ACC112 (cell line): Measurements from ENCODE around the gene ACSL6.

Experiments
- H2AFZ ChIP-seq: fragments of 200-600 bp; sonication (generic); one replicate; pipeline ENCODE4 v1.6.0; 2017; ENCODE audit warnings: antibody characterized with exemption, low read length; ENCODE audit not compliant: unreplicated experiment
- H3K27ac ChIP-seq: fragments of 200-600 bp; sonication (generic); 2 replicates; pipeline ENCODE4 v1.5.1; 2014; ENCODE audit warnings: low read depth, mild to moderate bottlenecking, antibody characterized with exemption, low read length, moderate library complexity
- H3K27me3 ChIP-seq: fragments of 200-600 bp; sonication (generic); 2 replicates; pipeline ENCODE4 v1.6.1; 2014; ENCODE audit warnings: mild to moderate bottlenecking, antibody characterized with exemption, low read length, moderate library complexity, mixed read lengths; ENCODE audit not compliant: insufficient read depth
- H3K36me3 ChIP-seq: fragments of 200-600 bp; sonication (generic); 2 replicates; pipeline ENCODE4 v1.6.1; 2016; ENCODE audit warnings: mild to moderate bottlenecking, antibody characterized with exemption, low read length, moderate library complexity, mixed read lengths; ENCODE audit not compliant: insufficient read depth
- H3K4me1 ChIP-seq: fragments of 200-600 bp; sonication (generic); one replicate; pipeline ENCODE4 v1.6.1; 2016; ENCODE audit warnings: low read length, mixed read lengths; ENCODE audit not compliant: insufficient read depth, unreplicated experiment, control insufficient read depth
- H3K4me3 ChIP-seq: fragments of 200-600 bp; sonication (generic); 2 replicates; pipeline ENCODE4 v1.5.1; 2014; ENCODE audit warnings: mild to moderate bottlenecking, low read depth, low read length
- H3K79me2 ChIP-seq: fragments of 200-600 bp; sonication (generic); one replicate; pipeline ENCODE4 v1.6.0; 2016; ENCODE audit warnings: low read length; ENCODE audit not compliant: control insufficient read depth, unreplicated experiment, insufficient read depth

The ACSL6 gene

DNA sequence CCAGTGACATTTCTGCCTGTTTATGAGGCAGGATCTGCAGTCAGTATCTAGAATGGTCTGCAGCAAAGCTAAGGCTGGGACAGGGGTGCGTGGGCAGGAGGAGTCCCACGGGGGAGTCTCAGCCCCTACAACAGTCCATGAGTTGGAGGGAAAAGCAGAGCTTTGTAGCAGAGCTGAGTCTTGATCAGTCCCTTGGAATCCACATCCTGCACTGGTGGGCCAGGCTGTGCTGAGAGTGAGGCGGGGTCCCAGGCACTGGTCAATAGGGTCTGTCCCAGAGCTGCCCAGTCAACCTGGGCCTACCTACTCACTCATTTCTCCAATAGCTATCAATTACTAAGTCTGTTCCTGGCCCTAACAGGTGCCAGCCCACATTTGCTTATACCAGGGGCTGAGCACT lies 5.9 kb downstream of the ACSL6 start:
- Histone ChIP-seq H3K36me3 (no peaks in the 10 kb centered on the region), H3K27ac (no peak overlapping the region), H3K79me2 (no peaks in the 10 kb centered on the region), H2AFZ (no peak overlapping the region), H3K27me3 (peaks cover 19% of the 10 kb centered on the region), H3K4me3 (no peak overlapping the region), H3K4me1 (no peaks in the 10 kb centered on the region)

DNA sequence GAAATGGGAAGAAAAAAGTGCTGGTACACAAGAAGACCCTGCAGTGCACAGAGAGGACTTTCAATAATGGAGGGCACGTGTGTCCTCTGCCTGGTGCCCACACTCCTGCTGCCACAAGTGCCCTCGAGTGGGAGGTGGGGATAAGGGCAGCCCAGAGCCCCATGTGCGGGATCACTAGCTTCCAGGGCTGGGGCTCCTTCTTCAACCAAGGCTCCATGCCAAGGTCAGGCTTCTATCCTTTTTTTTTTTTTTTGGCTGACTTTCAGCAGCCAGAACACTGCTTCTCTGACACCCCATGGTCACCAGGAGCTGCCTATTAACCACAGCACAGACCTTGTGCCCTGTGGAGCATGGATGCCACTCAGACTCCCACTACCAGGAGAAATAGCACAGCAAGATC lies 7.5 kb downstream of the ACSL6 start:
- Histone ChIP-seq H3K4me3 (no peak overlapping the region), H3K27me3 (peaks cover 3% of the 10 kb centered on the region; the same call in 1 of the 2 replicates), H3K79me2 (no peaks in the 10 kb centered on the region), H2AFZ (no peak overlapping the region), H3K36me3 (no peaks in the 10 kb centered on the region), H3K27ac (no peak overlapping the region), H3K4me1 (no peaks in the 10 kb centered on the region)

GRCh38 chr5:132003170-132003744 lies 8.2 kb downstream of the ACSL6 start:
- no peaks in the 10 kb centered on the region for H3K36me3 ChIP-seq
- H3K27me3 ChIP-seq: no peaks in the 10 kb centered on the region; the same call in 1 of the 2 replicates
- no peaks in the 10 kb centered on the region for H3K79me2 ChIP-seq
- H3K4me3 ChIP-seq: no peak overlapping the region
- no peak overlapping the region for H3K27ac ChIP-seq
- no peaks in the 10 kb centered on the region for H3K4me1 ChIP-seq
- no peak overlapping the region for H2AFZ ChIP-seq

DNA sequence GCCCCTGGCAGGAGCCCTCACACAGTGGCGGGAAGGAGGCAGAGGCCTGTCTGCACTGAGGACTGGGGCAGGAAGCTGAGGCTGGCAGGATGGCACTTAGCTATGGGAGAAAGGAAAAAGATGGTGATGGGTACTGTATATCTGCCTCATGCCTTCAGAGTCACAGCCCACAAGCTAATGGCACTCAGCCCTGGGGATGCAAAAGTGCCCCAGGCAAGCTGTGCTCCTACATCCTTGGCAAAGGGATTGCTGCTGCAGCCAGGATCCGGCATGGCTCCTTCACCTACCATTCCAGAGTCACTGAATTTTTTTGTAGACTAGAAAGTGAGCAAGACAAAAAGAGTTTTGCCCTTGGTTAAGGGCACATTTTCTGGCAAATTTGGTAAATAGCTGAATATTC lies 8.7 kb downstream of the ACSL6 start:
- H3K4me1 ChIP-seq: no peaks in the 10 kb centered on the region
- no peaks in the 10 kb centered on the region for H3K36me3 ChIP-seq
- no peak overlapping the region for H3K4me3 ChIP-seq
- H3K27me3 ChIP-seq: no peaks in the 10 kb centered on the region; the same call in 1 of the 2 replicates
- no peaks in the 10 kb centered on the region for H3K79me2 ChIP-seq
- H3K27ac ChIP-seq: no peak overlapping the region
- H2AFZ ChIP-seq: no peak overlapping the region

DNA sequence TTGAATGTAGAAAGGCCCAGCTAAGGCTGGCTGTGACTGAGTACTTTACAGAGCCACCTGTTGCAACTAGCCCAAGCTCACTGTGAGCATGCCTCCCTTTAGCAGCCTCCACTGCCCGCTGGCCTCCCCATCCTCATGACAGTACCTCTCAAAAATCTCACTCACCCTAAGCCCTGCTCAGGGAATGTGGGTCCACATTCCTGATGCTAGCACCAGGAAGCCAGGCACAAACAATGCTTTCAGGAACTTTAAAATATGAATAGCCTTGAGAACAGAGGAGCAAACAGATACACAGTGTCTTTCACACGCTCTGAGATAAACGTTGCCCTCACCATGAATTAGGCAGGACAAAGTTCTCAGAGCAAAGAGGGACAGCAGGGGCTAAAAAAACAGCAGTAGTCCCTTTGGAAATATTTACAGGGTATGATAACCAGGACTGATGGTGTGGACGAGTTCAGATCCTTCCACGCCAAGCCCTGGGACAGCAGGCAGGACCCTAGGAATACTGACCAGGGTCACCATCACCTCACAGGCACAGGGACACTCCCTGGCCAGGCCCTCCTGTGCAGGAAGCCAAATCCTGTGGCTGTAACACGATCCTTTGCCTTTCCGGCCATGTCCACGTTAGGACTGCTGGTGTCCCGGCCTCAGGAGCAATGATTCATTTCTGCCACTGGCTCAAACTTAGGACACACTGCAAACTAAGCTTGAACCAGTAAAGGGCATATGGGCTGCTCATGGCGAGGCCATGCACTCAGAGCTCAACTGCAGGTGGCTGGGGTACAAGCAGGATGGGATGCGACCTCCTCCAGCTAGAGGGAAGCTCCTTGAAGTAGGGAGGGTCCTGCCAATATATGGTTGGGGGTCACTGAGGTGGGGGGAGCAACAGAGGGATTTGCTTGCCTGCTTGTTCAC lies 9.6 kb downstream of the ACSL6 start:
- Histone ChIP-seq H2AFZ (no peak overlapping the region), H3K4me1 (no peaks in the 10 kb centered on the region), H3K79me2 (no peaks in the 10 kb centered on the region), H3K27me3 (no peaks in the 10 kb centered on the region; the same call in 1 of the 2 replicates), H3K36me3 (no peaks in the 10 kb centered on the region), H3K27ac (no peak overlapping the region), H3K4me3 (no peak overlapping the region)

DNA sequence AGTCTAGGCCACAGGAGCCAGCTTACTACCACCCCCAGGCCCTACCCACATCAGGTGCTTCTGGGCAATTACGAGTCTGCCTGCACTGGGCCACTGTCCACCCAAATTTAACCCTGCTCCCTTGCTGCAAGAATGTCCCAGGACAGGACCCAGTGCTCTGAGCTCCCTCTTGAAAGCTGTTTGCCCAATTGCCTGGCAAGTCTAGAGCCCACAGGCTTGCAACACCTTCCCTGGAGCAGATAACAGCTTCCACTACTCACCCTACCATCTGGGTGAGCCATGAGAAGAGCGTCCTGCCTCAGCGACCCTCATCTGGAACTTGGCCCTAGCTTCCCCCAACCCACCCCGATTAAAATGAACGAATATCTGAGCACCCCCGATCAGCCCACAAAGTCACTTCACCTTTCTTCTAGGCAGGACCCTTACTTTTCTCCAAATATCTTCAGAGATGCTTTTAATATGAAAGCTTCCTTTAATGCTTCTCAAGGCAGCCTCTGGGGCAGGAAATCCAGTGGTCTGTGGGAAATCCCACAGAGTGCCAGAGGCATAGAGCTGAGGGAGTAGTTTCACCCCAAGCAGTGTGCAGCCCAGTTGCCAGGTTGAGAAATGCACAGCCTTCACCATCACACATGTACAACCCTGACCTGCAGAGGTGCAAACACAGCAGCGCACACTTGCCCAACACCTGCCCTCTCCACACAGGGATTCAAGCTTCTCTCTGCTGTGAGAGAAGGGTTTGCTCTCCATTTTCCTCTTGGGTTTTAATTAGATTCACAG lies 10.6 kb downstream of the ACSL6 start:
- no peaks in the 10 kb centered on the region for H3K4me1 ChIP-seq
- no peaks in the 10 kb centered on the region for H3K79me2 ChIP-seq
- H3K4me3 ChIP-seq: no peak overlapping the region
- no peaks in the 10 kb centered on the region for H3K36me3 ChIP-seq
- no peak overlapping the region for H2AFZ ChIP-seq
- H3K27ac ChIP-seq: no peak overlapping the region
- no peaks in the 10 kb centered on the region; the same call in 1 of the 2 replicates for H3K27me3 ChIP-seq

DNA sequence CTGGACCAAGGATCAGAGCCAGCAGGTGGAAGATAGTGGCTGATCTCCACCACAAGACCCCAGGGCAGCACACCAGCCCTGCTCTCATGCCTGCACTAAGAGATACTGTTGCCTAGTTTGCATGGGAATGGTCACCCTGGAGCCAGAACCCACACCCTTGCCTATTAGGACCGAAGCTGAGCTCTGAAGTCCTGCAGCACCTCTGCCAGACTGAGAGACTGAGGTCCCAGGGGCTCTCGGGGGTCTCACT lies 11.3 kb downstream of the ACSL6 start:
- no peak overlapping the region for H2AFZ ChIP-seq
- H3K79me2 ChIP-seq: no peaks in the 10 kb centered on the region
- H3K36me3 ChIP-seq: no peaks in the 10 kb centered on the region
- H3K27me3 ChIP-seq: no peaks in the 10 kb centered on the region; the same call in 1 of the 2 replicates
- H3K27ac ChIP-seq: no peak overlapping the region
- no peaks in the 10 kb centered on the region for H3K4me1 ChIP-seq
- no peak overlapping the region for H3K4me3 ChIP-seq

GRCh38 chr5:131999441-132000240 lies 11.8 kb downstream of the ACSL6 start:
- H3K27me3 ChIP-seq: no peaks in the 10 kb centered on the region; the same call in 1 of the 2 replicates
- H2AFZ ChIP-seq: no peak overlapping the region
- no peak overlapping the region for H3K4me3 ChIP-seq
- H3K79me2 ChIP-seq: no peaks in the 10 kb centered on the region
- H3K36me3 ChIP-seq: no peaks in the 10 kb centered on the region
- H3K4me1 ChIP-seq: no peaks in the 10 kb centered on the region
- no peak overlapping the region for H3K27ac ChIP-seq

GRCh38 chr5:131999041-131999440 lies 12.4 kb downstream of the ACSL6 start:
- Histone ChIP-seq H3K27ac (no peak overlapping the region), H3K27me3 (no peaks in the 10 kb centered on the region; the same call in 1 of the 2 replicates), H2AFZ (no peak overlapping the region), H3K36me3 (no peaks in the 10 kb centered on the region), H3K4me3 (no peak overlapping the region), H3K79me2 (no peaks in the 10 kb centered on the region), H3K4me1 (no peaks in the 10 kb centered on the region)

GRCh38 chr5:131998431-131999040 lies 12.9 kb downstream of the ACSL6 start:
- H3K27ac ChIP-seq: no peak overlapping the region
- H3K79me2 ChIP-seq: no peaks in the 10 kb centered on the region
- no peaks in the 10 kb centered on the region; the same call in 1 of the 2 replicates for H3K27me3 ChIP-seq
- no peak overlapping the region for H2AFZ ChIP-seq
- no peaks in the 10 kb centered on the region for H3K36me3 ChIP-seq
- no peaks in the 10 kb centered on the region for H3K4me1 ChIP-seq
- H3K4me3 ChIP-seq: no peak overlapping the region
